K562 (cell line): ENCODE data around the gene TUBGCP6. TPM values are rescaled to one million over a fixed set of nuclear protein-coding genes. Genes with fewer than 3 reads are reported as not detected.

ENCODE experiments used
- ARID4B ChIP-seq: sonication (generic); formaldehyde crosslinking; IDR thresholded peaks from 2 replicates; pipeline ENCODE4 v1.8.0; 2022; ENCODE audit warnings: mild to moderate bottlenecking, missing genetic modification reagents
- CBFA2T3 ChIP-seq: fragments of 450-650 bp; IDR thresholded peaks from 2 replicates; pipeline ENCODE4 v1.6.1; 2017
- E2F6 ChIP-seq, 2 experiments: IDR thresholded peaks; 2 replicates each; pipeline ENCODE4 v1.6.1; 2011; ENCODE audit warnings: borderline replicate concordance in 1 of 2, control low read depth in 1 of 2, low read depth in 1 of 2, low read length in 1 of 2, mild to moderate bottlenecking in 1 of 2, mixed read lengths in 1 of 2, moderate library complexity in 1 of 2; ENCODE audit not compliant: insufficient read depth in 1 of 2, insufficient read length in 1 of 2, poor library complexity in 1 of 2, severe bottlenecking in 1 of 2; ENCODE audit errors: extremely low read depth in 1 of 2
- EHMT2 ChIP-seq: fragments of 450-650 bp; IDR thresholded peaks from 2 replicates; pipeline ENCODE4 v1.6.1; 2018; ENCODE audit warnings: antibody characterized with exemption
- FOXP1 ChIP-seq: sonication (generic); formaldehyde crosslinking; IDR thresholded peaks from 2 replicates; pipeline ENCODE4 v1.8.0; 2022; ENCODE audit warnings: mild to moderate bottlenecking, missing genetic modification reagents
- L3MBTL2 ChIP-seq: fragments of 450-650 bp; IDR thresholded peaks from 2 replicates; pipeline ENCODE4 v1.6.1; 2016; ENCODE audit warnings: mild to moderate bottlenecking, moderate library complexity
- LCOR ChIP-seq: sonication (generic); formaldehyde crosslinking; IDR thresholded peaks from 2 replicates; pipeline ENCODE4 v1.8.0; 2022; ENCODE audit warnings: mild to moderate bottlenecking, missing genetic modification reagents
- MBD2 ChIP-seq: sonication (generic); IDR thresholded peaks from 2 replicates; pipeline ENCODE4 v1.6.1; 2016; ENCODE audit warnings: low read depth, borderline replicate concordance
- NFE2 ChIP-seq: IDR thresholded peaks from 2 replicates; pipeline ENCODE4 v1.6.1; 2014; ENCODE audit warnings: antibody characterized with exemption, low read depth
- NR3C1 ChIP-seq: sonication (generic); formaldehyde crosslinking; IDR thresholded peaks from 2 replicates; pipeline ENCODE4 v1.8.1; 2022; ENCODE audit warnings: missing genetic modification reagents
- PRMT5 ChIP-seq: sonication (generic); formaldehyde crosslinking; IDR thresholded peaks from 2 replicates; pipeline ENCODE4 v1.5.0; 2020; ENCODE audit warnings: missing genetic modification reagents
- PYGO2 ChIP-seq: fragments of 450-650 bp; IDR thresholded peaks from 2 replicates; pipeline ENCODE4 v1.6.1; 2016; ENCODE audit warnings: mild to moderate bottlenecking, missing genetic modification characterization, moderate library complexity, missing compliant biosample characterization
- TAL1 ChIP-seq: fragments of 450-650 bp; IDR thresholded peaks from 2 replicates; pipeline ENCODE4 v1.6.1; 2016; ENCODE audit warnings: mild to moderate bottlenecking
- ZBTB7A ChIP-seq: IDR thresholded peaks from 2 replicates; pipeline ENCODE4 v1.6.1; 2011; ENCODE audit warnings: low read depth, mild to moderate bottlenecking, low read length, moderate library complexity, borderline replicate concordance; ENCODE audit not compliant: control insufficient read depth
- ZFX ChIP-seq: sonication (generic); formaldehyde crosslinking; IDR thresholded peaks from 2 replicates; pipeline ENCODE4 v1.8.0; 2022; ENCODE audit warnings: mild to moderate bottlenecking, missing genetic modification reagents, moderate library complexity
- ZNF133 ChIP-seq: fragments of 250-450 bp; sonication (Bioruptor Pico); IDR thresholded peaks from 2 replicates; pipeline ENCODE4 v1.4.0; 2020; ENCODE audit warnings: mild to moderate bottlenecking
- ZNF232 ChIP-seq: sonication (generic); formaldehyde crosslinking; IDR thresholded peaks from 2 replicates; pipeline ENCODE4 v1.8.0; 2022; ENCODE audit warnings: mild to moderate bottlenecking, missing genetic modification reagents
- ZNF512 ChIP-seq: IDR thresholded peaks from 2 replicates; pipeline ENCODE4 v1.6.1; 2016; ENCODE audit warnings: missing genetic modification characterization, missing compliant biosample characterization
- ZNF740 ChIP-seq, 3 experiments: fragments of 200-800 bp in 1 of 3; sonication (Bioruptor generic) in 1 of 3; sonication (generic) in 1 of 3; formaldehyde crosslinking in 1 of 3; IDR thresholded peaks; 2 replicates each; pipeline versions ENCODE4 v1.6.1 to v1.8.0; 2016 to 2022; ENCODE audit warnings: mild to moderate bottlenecking in 2 of 3, missing compliant biosample characterization in 2 of 3, missing genetic modification characterization in 2 of 3, missing genetic modification reagents in 1 of 3
- ZNF764 ChIP-seq: fragments of 250-450 bp; sonication (Bioruptor Pico); IDR thresholded peaks from 2 replicates; pipeline ENCODE4 v1.4.0; 2020; ENCODE audit warnings: low read depth, mild to moderate bottlenecking, moderate library complexity
- polyA plus RNA-seq, 8 experiments: library from polyadenylated mRNA; depleted of rRNA in 4 of 8; stranded (reverse) in 5 of 8; unstranded in 3 of 8; fragments of >200 nt; fragmentation: Nextera tagmentation in 2 of 8; fragmentation: Illumina TruSeq in 1 of 8; extraction: Ambion mirVana in 2 of 8; extraction: Trizol in 1 of 8; gene quantifications; 2 replicates each; pipeline versions ENCODE4 v1.2.1 to v1.2.3, GENCODE V29; 2011 to 2014; ENCODE audit warnings: inconsistent platforms in 1 of 8, missing spikeins in 1 of 8
- total RNA-seq, 7 experiments: library from RNA; depleted of rRNA in 6 of 7; stranded (reverse); fragments of >200 nt in 6 of 7; fragmentation: Illumina TruSeq in 2 of 7; extraction: Trizol in 2 of 7; gene quantifications; 2 replicates each; pipeline versions ENCODE4 v1.2.1 to v1.2.3, GENCODE V29; 2011 to 2021; ENCODE audit warnings: low replicate concordance in 1 of 7

Gene TUBGCP6
- total and polyA plus RNA-seq, 9 of the 15 experiments (the other 6 are each of a cell fraction or from before 2014, with no cell fraction given): 0.76 to 33.0 (median 10.1) TPM

GRCh38 chr22:50270666-50271394 lies 26.0 kb upstream of the TUBGCP6 start (continued):
- TF ChIP-seq FOXP1 (CRISPR knock-in tag) (0 out of 2 replicates have a peak, but pooled peaks have one; percentile 53), E2F6 (IDR thresholded peaks at IDR 0.05; ENCODE audit: borderline replicate concordance in 1 of 2, extremely low read depth in 1 of 2, insufficient read depth in 1 of 2, insufficient read length in 1 of 2, low read depth in 1 of 2, low read length in 1 of 2, poor library complexity in 1 of 2, severe bottlenecking in 1 of 2) (no peak), L3MBTL2 (no peak), TAL1 (no peak), NR3C1 (CRISPR knock-in tag) (no peak), ZNF133 (CRISPR knock-in tag) (no peak), ZBTB7A (peak; percentile 44; the same call in 1 of the 2 replicates), ARID4B (CRISPR knock-in tag) (peak; percentile 96), ZNF232 (CRISPR knock-in tag) (peak; percentile 84; the same call in 1 of the 2 replicates), ZFX (CRISPR knock-in tag) (peak; percentile 63), NFE2 (no peak), ZNF764 (CRISPR knock-in tag) (no peak), LCOR (peak; percentile 51; the same call in 1 of the 2 replicates), EHMT2 (peak; percentile 94), PRMT5 (0 out of 2 replicates have a peak, but pooled peaks have one; percentile 69), PYGO2 (tag) (no peak), MBD2 (no peak), ZNF740 (CRISPR knock-in tag; IDR thresholded peaks at IDR 0.05) (no peak), ZNF740 (tag; IDR thresholded peaks at IDR 0.05) (0 out of 4 replicates have a peak, but pooled peaks of 1 of the 2 experiments have one; percentile 0), ZNF512 (tag) (no peak), CBFA2T3 (no peak)
